GM21529 (cell line): ENCODE measurements around the gene BCAS3.
A peak's percentile ranks its signal among the peaks of the same experiment; 100 is the strongest.

Experiments used
- ATAC-seq: cut with Tn5 transposase; IDR thresholded peaks from one replicate; pipeline ENCODE4 v1.9.1; 2021; ENCODE audit not compliant: unreplicated experiment

Gene BCAS3

GRCh38 chr17:61412143-61412859, 734.6 kb downstream of the BCAS3 start:
- peak; percentile 60 for ATAC-seq

GRCh38 chr17:61412860-61413660, 735.4 kb downstream of the BCAS3 start:
- no peak for ATAC-seq

- ATAC-seq: no peak
Observed at GRCh38 chr17:61413661-61414126, 736.0 kb downstream of the BCAS3 start.

GRCh38 chr17:61414141-61414935, 736.7 kb downstream of the BCAS3 start:
- no peak for ATAC-seq

- no peak for ATAC-seq
Observed at GRCh38 chr17:61414936-61415251, 737.2 kb downstream of the BCAS3 start.

GRCh38 chr17:61415374-61416210, 737.9 kb downstream of the BCAS3 start:
- ATAC-seq: no peak

GRCh38 chr17:61416211-61416539, 738.5 kb downstream of the BCAS3 start:
- no peak for ATAC-seq

- peak; percentile 43 for ATAC-seq
Observed at GRCh38 chr17:61416540-61417363, 739.1 kb downstream of the BCAS3 start.

- ATAC-seq: no peak
Observed at GRCh38 chr17:61418449-61418848, 740.8 kb downstream of the BCAS3 start.

- no peak for ATAC-seq
Observed at GRCh38 chr17:61419496-61420046, 741.9 kb downstream of the BCAS3 start.

- no peak for ATAC-seq
Observed at GRCh38 chr17:61420052-61420451, 742.4 kb downstream of the BCAS3 start.

- ATAC-seq: no peak
Observed at GRCh38 chr17:61420745-61421398, 743.2 kb downstream of the BCAS3 start.

GRCh38 chr17:61421460-61421859, 743.8 kb downstream of the BCAS3 start:
- ATAC-seq: no peak

- ATAC-seq: no peak
Observed at GRCh38 chr17:61422116-61422799, 744.6 kb downstream of the BCAS3 start.

GRCh38 chr17:61422869-61423268, 745.2 kb downstream of the BCAS3 start:
- no peak for ATAC-seq

- no peak for ATAC-seq
Observed at GRCh38 chr17:61423967-61424649, 746.5 kb downstream of the BCAS3 start.

- ATAC-seq: no peak
Observed at GRCh38 chr17:61425682-61426481, 748.2 kb downstream of the BCAS3 start.
